Measurements from ENCODE around the gene FOXG1.

DNA sequence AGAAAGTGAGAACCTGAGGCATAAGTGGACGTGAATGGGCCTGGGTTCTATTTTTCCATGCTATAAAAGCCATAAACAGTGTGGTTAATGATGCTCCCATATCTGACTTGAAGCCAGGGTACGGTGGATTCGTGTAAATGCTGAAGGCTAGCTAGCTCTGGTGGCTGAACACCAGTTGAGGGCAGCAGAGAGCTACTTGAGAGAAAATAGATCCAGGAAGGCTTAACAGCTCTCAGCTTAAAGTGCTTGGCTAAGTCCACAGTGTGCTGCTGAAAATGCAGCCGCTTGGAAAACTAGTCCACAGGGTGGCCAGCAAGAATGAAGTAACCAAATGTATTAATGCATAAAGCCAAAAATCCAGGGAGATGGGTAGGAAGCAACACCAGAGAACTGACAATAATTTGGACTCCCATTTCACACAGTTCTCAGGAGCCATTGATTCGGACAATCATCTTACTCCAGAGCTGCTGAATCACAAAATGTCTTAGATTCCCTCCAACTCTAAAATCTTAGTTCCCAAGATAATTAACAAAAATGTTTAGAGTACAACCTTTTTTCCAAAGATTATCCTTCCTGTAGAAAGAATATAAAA lies 15.0 kb upstream of the FOXG1 start:
- TF ChIP-seq, protein P1, sequence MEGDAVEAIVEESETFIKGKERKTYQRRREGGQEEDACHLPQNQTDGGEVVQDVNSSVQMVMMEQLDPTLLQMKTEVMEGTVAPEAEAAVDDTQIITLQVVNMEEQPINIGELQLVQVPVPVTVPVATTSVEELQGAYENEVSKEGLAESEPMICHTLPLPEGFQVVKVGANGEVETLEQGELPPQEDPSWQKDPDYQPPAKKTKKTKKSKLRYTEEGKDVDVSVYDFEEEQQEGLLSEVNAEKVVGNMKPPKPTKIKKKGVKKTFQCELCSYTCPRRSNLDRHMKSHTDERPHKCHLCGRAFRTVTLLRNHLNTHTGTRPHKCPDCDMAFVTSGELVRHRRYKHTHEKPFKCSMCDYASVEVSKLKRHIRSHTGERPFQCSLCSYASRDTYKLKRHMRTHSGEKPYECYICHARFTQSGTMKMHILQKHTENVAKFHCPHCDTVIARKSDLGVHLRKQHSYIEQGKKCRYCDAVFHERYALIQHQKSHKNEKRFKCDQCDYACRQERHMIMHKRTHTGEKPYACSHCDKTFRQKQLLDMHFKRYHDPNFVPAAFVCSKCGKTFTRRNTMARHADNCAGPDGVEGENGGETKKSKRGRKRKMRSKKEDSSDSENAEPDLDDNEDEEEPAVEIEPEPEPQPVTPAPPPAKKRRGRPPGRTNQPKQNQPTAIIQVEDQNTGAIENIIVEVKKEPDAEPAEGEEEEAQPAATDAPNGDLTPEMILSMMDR (conservative IDR thresholded peaks at IDR 0.05; ENCODE audit: low read depth, low read length), result peak; percentile 84
- TF ChIP-seq EZH2 (IDR thresholded peaks at IDR 0.05; ENCODE audit: low read length, unreplicated experiment) (no peak), EZH2phosphoT487 (IDR thresholded peaks at IDR 0.05; ENCODE audit: borderline replicate concordance, low read length) (no peak)

Measured in PC-3 (cell line).